Measurements from ENCODE around the gene VEGFC.

The VEGFC gene

GRCh38 chr4:176635372-176636261 lies 157.1 kb downstream of the VEGFC start:
- FAIRE-seq (no peak), DNase-seq (ENCODE audit: insufficient read length, low spot score) (no peak)
- no peak for TF ChIP-seq SPI1 (IDR thresholded peaks at IDR 0.05; ENCODE audit: low read depth, low read length)
- no peak for TF ChIP-seq PAX5 (IDR thresholded peaks at IDR 0.05; ENCODE audit: insufficient read depth, low read length, severe bottlenecking)
- TF ChIP-seq POLR2A (IDR thresholded peaks at IDR 0.05; ENCODE audit: low read depth, low read length), result no peak
- TF ChIP-seq POU2F2 (IDR thresholded peaks at IDR 0.05; ENCODE audit: low read depth, low read length), result no peak
- TF ChIP-seq POLR2AphosphoS5 (IDR thresholded peaks at IDR 0.05; ENCODE audit: low read depth, low read length), result no peak

Measured in GM12891 (cell line).